Measurements from ENCODE around the gene NOS1AP.

Gene NOS1AP

GRCh38 chr1:162091681-162092524 lies 22.4 kb downstream of the NOS1AP start:
- Mint-ChIP-seq H3K4me3 (no peak overlapping the region), H3K27ac (no peak overlapping the region), H3K36me3 (no peaks in the 10 kb centered on the region), H3K9me3 (no peaks in the 10 kb centered on the region), H3K4me1 (no peaks in the 10 kb centered on the region), H3K27me3 (peaks cover 7% of the 10 kb centered on the region)
- ATAC-seq: no peak

GRCh38 chr1:162093095-162093494 lies 23.6 kb downstream of the NOS1AP start:
- no peaks in the 10 kb centered on the region for H3K9me3 Mint-ChIP-seq
- H3K27ac Mint-ChIP-seq: no peak overlapping the region
- H3K4me1 Mint-ChIP-seq: no peaks in the 10 kb centered on the region
- no peak for ATAC-seq
- no peaks in the 10 kb centered on the region for H3K36me3 Mint-ChIP-seq
- H3K4me3 Mint-ChIP-seq: no peak overlapping the region
- H3K27me3 Mint-ChIP-seq: peaks cover 7% of the 10 kb centered on the region

GRCh38 chr1:162094271-162094670 lies 24.8 kb downstream of the NOS1AP start:
- H3K27ac Mint-ChIP-seq: no peak overlapping the region
- ATAC-seq: peak; percentile 17
- no peaks in the 10 kb centered on the region for H3K9me3 Mint-ChIP-seq
- no peaks in the 10 kb centered on the region for H3K4me1 Mint-ChIP-seq
- H3K36me3 Mint-ChIP-seq: no peaks in the 10 kb centered on the region
- H3K27me3 Mint-ChIP-seq: peaks cover 7% of the 10 kb centered on the region
- no peak overlapping the region for H3K4me3 Mint-ChIP-seq

- Mint-ChIP-seq H3K4me1 (no peaks in the 10 kb centered on the region), H3K36me3 (no peaks in the 10 kb centered on the region), H3K27ac (no peak overlapping the region), H3K9me3 (no peaks in the 10 kb centered on the region), H3K4me3 (no peak overlapping the region), H3K27me3 (peaks cover 7% of the 10 kb centered on the region)
- peak; percentile 9 for ATAC-seq
Measured at GRCh38 chr1:162094723-162095122, 25.2 kb downstream of the NOS1AP start.

GRCh38 chr1:162107911-162108310 lies 38.4 kb downstream of the NOS1AP start:
- no peak for ATAC-seq
- peaks cover 72% of the 10 kb centered on the region for H3K27me3 Mint-ChIP-seq
- H3K4me1 Mint-ChIP-seq: no peaks in the 10 kb centered on the region
- H3K9me3 Mint-ChIP-seq: peaks cover 17% of the 10 kb centered on the region
- H3K4me3 Mint-ChIP-seq: no peak overlapping the region
- no peaks in the 10 kb centered on the region for H3K36me3 Mint-ChIP-seq
- H3K27ac Mint-ChIP-seq: no peak overlapping the region

GRCh38 chr1:162108426-162108825 lies 38.9 kb downstream of the NOS1AP start:
- Mint-ChIP-seq H3K27me3 (peaks cover 72% of the 10 kb centered on the region), H3K36me3 (no peaks in the 10 kb centered on the region)

GRCh38 chr1:162110910-162111309 lies 41.4 kb downstream of the NOS1AP start:
- no peaks in the 10 kb centered on the region for H3K4me1 Mint-ChIP-seq
- no peak overlapping the region for H3K4me3 Mint-ChIP-seq
- H3K27me3 Mint-ChIP-seq: peaks cover 65% of the 10 kb centered on the region
- H3K36me3 Mint-ChIP-seq: no peaks in the 10 kb centered on the region
- H3K9me3 Mint-ChIP-seq: peaks cover 11% of the 10 kb centered on the region
- H3K27ac Mint-ChIP-seq: no peak overlapping the region
- no peak for ATAC-seq

More at GRCh38 chr1:162108426-162108825, 38.9 kb downstream of the NOS1AP start:
- H3K27ac Mint-ChIP-seq: no peak overlapping the region
- no peaks in the 10 kb centered on the region for H3K4me1 Mint-ChIP-seq
- no peak overlapping the region for H3K4me3 Mint-ChIP-seq
- no peak for ATAC-seq
- H3K9me3 Mint-ChIP-seq: peaks cover 17% of the 10 kb centered on the region

GRCh38 chr1:162111572-162111971 lies 42.1 kb downstream of the NOS1AP start:
- no peak for ATAC-seq
- H3K9me3 Mint-ChIP-seq: peaks cover 11% of the 10 kb centered on the region
- H3K4me1 Mint-ChIP-seq: no peaks in the 10 kb centered on the region
- H3K36me3 Mint-ChIP-seq: no peaks in the 10 kb centered on the region
- no peak overlapping the region for H3K4me3 Mint-ChIP-seq
- H3K27ac Mint-ChIP-seq: no peak overlapping the region
- H3K27me3 Mint-ChIP-seq: peaks cover 59% of the 10 kb centered on the region

GRCh38 chr1:162113419-162113818 lies 43.9 kb downstream of the NOS1AP start:
- no peak overlapping the region for H3K4me3 Mint-ChIP-seq
- H3K27me3 Mint-ChIP-seq: peaks cover 45% of the 10 kb centered on the region
- no peak for ATAC-seq

GRCh38 chr1:162117039-162117774 lies 47.7 kb downstream of the NOS1AP start:
- H3K4me1 Mint-ChIP-seq: no peaks in the 10 kb centered on the region
- ATAC-seq: no peak
- H3K27ac Mint-ChIP-seq: no peak overlapping the region
- H3K9me3 Mint-ChIP-seq: no peaks in the 10 kb centered on the region
- no peak overlapping the region for H3K4me3 Mint-ChIP-seq
- H3K27me3 Mint-ChIP-seq: peaks cover 24% of the 10 kb centered on the region
- H3K36me3 Mint-ChIP-seq: no peaks in the 10 kb centered on the region

More at GRCh38 chr1:162113419-162113818, 43.9 kb downstream of the NOS1AP start:
- no peaks in the 10 kb centered on the region for H3K36me3 Mint-ChIP-seq
- no peaks in the 10 kb centered on the region for H3K4me1 Mint-ChIP-seq
- H3K9me3 Mint-ChIP-seq: peaks cover 7% of the 10 kb centered on the region
- H3K27ac Mint-ChIP-seq: no peak overlapping the region

GRCh38 chr1:162118063-162118462 lies 48.6 kb downstream of the NOS1AP start:
- no peaks in the 10 kb centered on the region for H3K36me3 Mint-ChIP-seq
- no peak for ATAC-seq

GRCh38 chr1:162128693-162129356 lies 59.3 kb downstream of the NOS1AP start:
- peaks cover 5% of the 10 kb centered on the region for H3K9me3 Mint-ChIP-seq
- no peak for ATAC-seq
- no peaks in the 10 kb centered on the region for H3K4me1 Mint-ChIP-seq
- H3K27me3 Mint-ChIP-seq: peaks cover 32% of the 10 kb centered on the region
- no peak overlapping the region for H3K4me3 Mint-ChIP-seq
- H3K27ac Mint-ChIP-seq: no peak overlapping the region
- H3K36me3 Mint-ChIP-seq: no peaks in the 10 kb centered on the region

More at GRCh38 chr1:162118063-162118462, 48.6 kb downstream of the NOS1AP start:
- Mint-ChIP-seq H3K27ac (no peak overlapping the region), H3K4me1 (no peaks in the 10 kb centered on the region), H3K9me3 (no peaks in the 10 kb centered on the region), H3K27me3 (peaks cover 18% of the 10 kb centered on the region), H3K4me3 (no peak overlapping the region)

GRCh38 chr1:162130308-162130707 lies 60.8 kb downstream of the NOS1AP start:
- H3K4me3 Mint-ChIP-seq: no peak overlapping the region

GRCh38 chr1:162131400-162132321 lies 62.2 kb downstream of the NOS1AP start:
- Mint-ChIP-seq H3K27ac (no peak overlapping the region), H3K9me3 (no peaks in the 10 kb centered on the region), H3K4me3 (no peak overlapping the region), H3K4me1 (no peaks in the 10 kb centered on the region), H3K27me3 (peaks cover 46% of the 10 kb centered on the region), H3K36me3 (no peaks in the 10 kb centered on the region)
- no peak for ATAC-seq

More at GRCh38 chr1:162130308-162130707, 60.8 kb downstream of the NOS1AP start:
- Mint-ChIP-seq H3K36me3 (no peaks in the 10 kb centered on the region), H3K4me1 (no peaks in the 10 kb centered on the region), H3K27me3 (peaks cover 44% of the 10 kb centered on the region), H3K27ac (no peak overlapping the region), H3K9me3 (peaks cover 4% of the 10 kb centered on the region)
- ATAC-seq: no peak

All from stimulated activated memory B cell treated with anti-CD40 and anti-IgM and Interleukin-4, amounts not matched to agents 10 μg/mL and 1 μg/mL and 100 μg/mL, for 72 hours (primary cell).